ENCODE results near the gene ZNF385D.

DNA sequence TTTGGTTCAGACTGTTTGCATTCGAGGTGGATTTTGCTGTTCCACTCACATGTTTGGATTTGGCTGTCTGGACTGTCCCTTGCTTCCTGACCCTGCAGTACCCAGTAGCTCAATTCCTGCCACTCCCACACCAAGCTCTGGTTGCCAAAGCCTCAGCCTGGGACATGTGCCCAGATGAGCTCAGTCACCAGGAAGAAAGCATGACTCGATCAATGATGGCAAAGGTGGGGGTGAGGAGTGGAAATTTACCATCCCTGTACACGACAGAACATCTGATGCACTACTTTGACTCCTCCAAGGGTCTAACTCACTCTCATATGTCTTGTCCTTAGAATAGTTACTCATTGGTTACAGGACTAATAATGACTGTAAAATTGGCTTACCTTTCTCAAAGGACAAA is 45.2 kb downstream of the ZNF385D start:
- no peak for TF ChIP-seq POLR2AphosphoS5 (IDR thresholded peaks at IDR 0.05; ENCODE audit: borderline replicate concordance, low read depth, low read length)
- no peak for TF ChIP-seq EZH2 (IDR thresholded peaks at IDR 0.05)
- no peak for TF ChIP-seq FOXP2 (optimal IDR thresholded peaks at IDR 0.05; ENCODE audit: control extremely low read depth, extremely low read length, insufficient read depth)

All from SK-N-MC (cell line).